Tibial nerve (tissue), 4 donors: ENCODE data around the gene CAPN12. TPM values are rescaled to one million over a fixed set of nuclear protein-coding genes. Genes with fewer than 3 reads are reported as not detected.
A peak's percentile ranks its signal among the peaks of the same experiment; 100 is the strongest.

Experiments
- DNase-seq, 2 donors: peaks; one replicate each; pipeline ENCODE4 v3.0.0-alpha.2; 2019; ENCODE audit warnings: low spot score in 2 of 2
- H3K27ac ChIP-seq, 4 donors: fragments of 200-600 bp; sonication (generic) in 3 of 4; one replicate each; pipeline ENCODE4 v1.5.1; 2017 to 2019; ENCODE audit warnings: mild to moderate bottlenecking in 1 of 4
- H3K27me3 ChIP-seq, 2 donors: fragments of 200-600 bp; sonication (generic) in 1 of 2; one replicate each; pipeline versions ENCODE4 v1.5.1 to v1.6.0; 2017 to 2019
- H3K36me3 ChIP-seq, 3 donors: fragments of 200-600 bp; sonication (generic); one replicate each; pipeline ENCODE4 v1.5.1; 2018 to 2019
- H3K4me1 ChIP-seq, 4 donors: fragments of 200-600 bp; sonication (generic) in 3 of 4; one replicate each; pipeline ENCODE4 v1.5.1; 2017 to 2019
- H3K4me3 ChIP-seq, 4 donors: fragments of 200-600 bp; sonication (generic) in 3 of 4; one replicate each; pipeline ENCODE4 v1.5.1; 2017 to 2019; ENCODE audit warnings: mild to moderate bottlenecking in 1 of 4, moderate library complexity in 1 of 4
- H3K9me3 ChIP-seq, 4 donors: fragments of 200-600 bp; sonication (generic) in 3 of 4; one replicate each; pipeline ENCODE4 v1.5.1; 2017 to 2019
- EP300 ChIP-seq, 2 donors: sonication (generic); formaldehyde crosslinking; IDR thresholded peaks; one replicate each; pipeline ENCODE4 v1.6.1; 2017; ENCODE audit warnings: antibody characterized with exemption in 2 of 2, mild to moderate bottlenecking in 1 of 2
- POLR2A ChIP-seq, 2 donors: fragments of 450-650 bp; IDR thresholded peaks; one replicate each; pipeline ENCODE4 v1.6.1; 2017; ENCODE audit warnings: antibody characterized with exemption in 2 of 2, mild to moderate bottlenecking in 2 of 2, moderate library complexity in 2 of 2
- WGBS, 2 donors: methylation state at CpG; one replicate each; pipeline ENCODE4 v1.1.5; 2018; 5-methylcytosine and 5-hydroxymethylcytosine counted together
- total RNA-seq, 4 donors: library from RNA; depleted of rRNA; stranded (reverse); fragments of >200 nt; gene quantifications; one replicate each; pipeline ENCODE4 v1.1.0, GENCODE V29; 2016
- TF ChIP-seq, protein P1 (sequence below), 5 experiments: fragments of 200-600 bp in 3 of 5; fragments of 450-650 bp in 2 of 5; sonication (generic) in 3 of 5; IDR thresholded peaks; one replicate each; pipeline ENCODE4 v1.5.1; 2016 to 2019; ENCODE audit warnings: antibody characterized with exemption in 5 of 5, mild to moderate bottlenecking in 3 of 5, moderate library complexity in 2 of 5

The CAPN12 gene
- total RNA-seq, 4 donors from 2014 or later = 3.5 to 5.7 (median 4.8) TPM

DNA sequence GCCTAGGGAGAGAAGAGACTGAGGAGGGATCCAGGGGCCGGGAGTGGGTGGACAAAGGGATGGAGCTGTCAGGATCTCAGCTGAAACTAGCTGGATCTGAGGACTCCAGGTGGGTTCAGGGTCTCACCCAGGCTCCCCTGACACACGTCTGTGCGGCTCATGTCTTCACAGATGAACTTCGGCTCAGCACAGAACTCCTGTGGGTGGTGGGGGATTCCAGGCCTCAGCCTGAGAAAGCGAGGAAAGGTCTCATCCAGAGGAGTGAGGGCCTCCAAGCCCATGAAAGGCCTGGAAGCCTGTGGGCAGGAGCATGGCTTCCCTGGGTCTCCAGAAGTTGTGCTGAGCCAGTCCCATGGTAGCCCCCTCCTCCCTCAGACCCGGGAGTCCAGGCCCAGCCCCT, 1.4 kb downstream of the CAPN12 start:
- Histone ChIP-seq H3K27me3 (no peaks in the 10 kb centered on the region), H3K9me3 (no peaks in the 10 kb centered on the region), H3K27ac (no peak overlapping the region), H3K4me1 (peaks cover 0 to 6% (median 0%) of the 10 kb centered on the region in 4 donors), H3K4me3 (no peak overlapping the region), H3K36me3 (no peaks in the 10 kb centered on the region)
- 84 to 88% methylated on average over 5 of the region's 6 CpGs for WGBS, 2 donors
- no peak for DNase-seq
- TF ChIP-seq EP300 (IDR thresholded peaks at IDR 0.05) = no peak
- no peak for TF ChIP-seq POLR2A (IDR thresholded peaks at IDR 0.05)
- TF ChIP-seq, protein P1, sequence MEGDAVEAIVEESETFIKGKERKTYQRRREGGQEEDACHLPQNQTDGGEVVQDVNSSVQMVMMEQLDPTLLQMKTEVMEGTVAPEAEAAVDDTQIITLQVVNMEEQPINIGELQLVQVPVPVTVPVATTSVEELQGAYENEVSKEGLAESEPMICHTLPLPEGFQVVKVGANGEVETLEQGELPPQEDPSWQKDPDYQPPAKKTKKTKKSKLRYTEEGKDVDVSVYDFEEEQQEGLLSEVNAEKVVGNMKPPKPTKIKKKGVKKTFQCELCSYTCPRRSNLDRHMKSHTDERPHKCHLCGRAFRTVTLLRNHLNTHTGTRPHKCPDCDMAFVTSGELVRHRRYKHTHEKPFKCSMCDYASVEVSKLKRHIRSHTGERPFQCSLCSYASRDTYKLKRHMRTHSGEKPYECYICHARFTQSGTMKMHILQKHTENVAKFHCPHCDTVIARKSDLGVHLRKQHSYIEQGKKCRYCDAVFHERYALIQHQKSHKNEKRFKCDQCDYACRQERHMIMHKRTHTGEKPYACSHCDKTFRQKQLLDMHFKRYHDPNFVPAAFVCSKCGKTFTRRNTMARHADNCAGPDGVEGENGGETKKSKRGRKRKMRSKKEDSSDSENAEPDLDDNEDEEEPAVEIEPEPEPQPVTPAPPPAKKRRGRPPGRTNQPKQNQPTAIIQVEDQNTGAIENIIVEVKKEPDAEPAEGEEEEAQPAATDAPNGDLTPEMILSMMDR (IDR thresholded peaks at IDR 0.05) = no peak

GRCh38 chr19:38742296-38742695, 2.0 kb downstream of the CAPN12 start:
- no peak for DNase-seq
- 95% methylated on average over 9 of the region's 9 CpGs for WGBS, 2 donors
- H3K9me3 ChIP-seq = no peaks in the 10 kb centered on the region
- H3K27ac ChIP-seq = no peak overlapping the region
- no peak overlapping the region for H3K4me3 ChIP-seq
- no peaks in the 10 kb centered on the region for H3K36me3 ChIP-seq
- TF ChIP-seq POLR2A (IDR thresholded peaks at IDR 0.05) (no peak), EP300 (IDR thresholded peaks at IDR 0.05) (no peak)
- TF ChIP-seq, protein P1 (IDR thresholded peaks at IDR 0.05) = no peak
- H3K4me1 ChIP-seq = peaks cover 0 to 6% (median 0%) of the 10 kb centered on the region in 4 donors
- H3K27me3 ChIP-seq = no peaks in the 10 kb centered on the region

DNA sequence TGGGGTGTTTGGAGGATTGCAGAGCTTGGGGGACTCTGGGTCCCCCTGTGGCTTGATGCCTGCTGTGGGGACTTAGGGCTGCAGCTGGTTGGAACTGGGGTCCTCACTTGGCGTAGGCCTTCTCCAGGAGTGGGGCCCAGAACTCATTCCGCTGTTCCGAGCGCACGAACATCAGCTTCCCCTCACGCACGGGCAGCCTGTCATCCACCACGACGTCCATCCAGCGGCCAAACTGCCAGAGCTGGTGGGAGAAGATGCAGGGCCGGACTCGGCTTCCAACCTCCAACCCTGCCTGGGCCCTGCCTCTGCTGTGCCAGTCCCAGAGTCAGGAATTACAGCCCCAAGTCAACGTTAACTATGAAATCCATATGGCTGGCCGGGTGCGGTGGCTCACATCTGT, 2.6 kb downstream of the CAPN12 start:
- Histone ChIP-seq H3K9me3 (no peaks in the 10 kb centered on the region), H3K27me3 (no peaks in the 10 kb centered on the region), H3K4me3 (no peak overlapping the region), H3K4me1 (peaks cover 0 to 13% (median 0%) of the 10 kb centered on the region in 4 donors), H3K36me3 (no peaks in the 10 kb centered on the region), H3K27ac (no peak overlapping the region)
- WGBS, 2 donors = 92 to 93% methylated on average over 14 to 15 of the region's 15 CpGs
- TF ChIP-seq POLR2A (IDR thresholded peaks at IDR 0.05) (no peak), EP300 (IDR thresholded peaks at IDR 0.05) (no peak)
- TF ChIP-seq, protein P1 (IDR thresholded peaks at IDR 0.05) = no peak
- DNase-seq = no peak

DNA sequence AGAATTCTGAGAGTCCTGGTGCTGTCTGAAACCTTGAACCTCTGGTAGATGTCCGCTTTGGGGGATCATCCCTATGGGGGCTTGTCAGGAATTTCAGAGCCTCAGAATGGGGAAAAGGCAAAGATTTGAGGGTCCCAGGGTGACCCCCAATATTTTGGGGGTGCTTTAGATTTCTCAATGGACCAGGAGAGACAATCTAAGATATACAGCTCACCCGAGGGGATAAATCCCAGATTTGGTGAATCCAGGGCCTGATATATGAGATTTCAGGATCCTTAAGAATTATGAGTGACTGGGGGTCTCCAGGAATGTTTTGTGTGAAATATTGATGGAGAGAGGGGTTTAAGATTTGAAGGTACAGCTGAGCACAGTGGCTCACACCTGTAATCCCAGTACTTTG, 3.3 kb downstream of the CAPN12 start:
- Histone ChIP-seq H3K9me3 (no peaks in the 10 kb centered on the region), H3K4me3 (no peak overlapping the region), H3K4me1 (peaks cover 0 to 20% (median 6%) of the 10 kb centered on the region in 4 donors), H3K27ac (no peak overlapping the region), H3K36me3 (no peaks in the 10 kb centered on the region), H3K27me3 (no peaks in the 10 kb centered on the region)
- 97 to 98% methylated on average over 2 of the region's 2 CpGs for WGBS, 2 donors
- TF ChIP-seq EP300 (IDR thresholded peaks at IDR 0.05) (no peak), POLR2A (IDR thresholded peaks at IDR 0.05) (no peak)
- TF ChIP-seq, protein P1 (IDR thresholded peaks at IDR 0.05) = no peak
- DNase-seq = no peak

- no peak for DNase-seq
- no peaks in the 10 kb centered on the region for H3K9me3 ChIP-seq
- H3K4me1 ChIP-seq = peaks cover 0 to 23% (median 6%) of the 10 kb centered on the region in 4 donors
- no peak overlapping the region for H3K4me3 ChIP-seq
- no peaks in the 10 kb centered on the region for H3K36me3 ChIP-seq
- 61 to 76% methylated on average over 9 of the region's 9 CpGs for WGBS, 2 donors
- TF ChIP-seq POLR2A (IDR thresholded peaks at IDR 0.05) = no peak
- TF ChIP-seq, protein P1 (IDR thresholded peaks at IDR 0.05) = no peak
- no peak for TF ChIP-seq EP300 (IDR thresholded peaks at IDR 0.05)
- H3K27me3 ChIP-seq = no peaks in the 10 kb centered on the region
- H3K27ac ChIP-seq = peak overlapping the region in 2 of 4 donors; percentile 17 to 60
Measured at GRCh38 chr19:38740257-38740592, 4.0 kb downstream of the CAPN12 start.
